ENCODE results near the gene RAD9A.

RAD9A gene

GRCh38 chr11:67378544-67378943 lies 13.2 kb upstream of the RAD9A start:
- TF ChIP-seq CTCF (IDR thresholded peaks at IDR 0.05) (no peak), ZFX (IDR thresholded peaks at IDR 0.05; ENCODE audit: borderline replicate concordance) (no peak)
- no peak overlapping the region for H3K27ac ChIP-seq

- TF ChIP-seq ZFX (IDR thresholded peaks at IDR 0.05; ENCODE audit: borderline replicate concordance): no peak
- TF ChIP-seq CTCF (IDR thresholded peaks at IDR 0.05): no peak
- H3K27ac ChIP-seq: no peak overlapping the region
Observed at GRCh38 chr11:67379061-67380058, 12.4 kb upstream of the RAD9A start.

- no peak for TF ChIP-seq ZFX (IDR thresholded peaks at IDR 0.05; ENCODE audit: borderline replicate concordance)
- TF ChIP-seq CTCF (IDR thresholded peaks at IDR 0.05): no peak
- no peak overlapping the region for H3K27ac ChIP-seq
Observed at GRCh38 chr11:67381244-67381972, 10.4 kb upstream of the RAD9A start.

- no peak overlapping the region for H3K27ac ChIP-seq
- TF ChIP-seq ZFX (IDR thresholded peaks at IDR 0.05; ENCODE audit: borderline replicate concordance): no peak
- peak; percentile 94 for TF ChIP-seq CTCF (IDR thresholded peaks at IDR 0.05)
Observed at GRCh38 chr11:67382276-67383136, 9.3 kb upstream of the RAD9A start.

GRCh38 chr11:67384851-67385366 lies 6.9 kb upstream of the RAD9A start:
- TF ChIP-seq CTCF (IDR thresholded peaks at IDR 0.05) (no peak), ZFX (IDR thresholded peaks at IDR 0.05; ENCODE audit: borderline replicate concordance) (no peak)
- no peak overlapping the region for H3K27ac ChIP-seq

- TF ChIP-seq ZFX (IDR thresholded peaks at IDR 0.05; ENCODE audit: borderline replicate concordance): no peak
- TF ChIP-seq CTCF (IDR thresholded peaks at IDR 0.05): no peak
- no peak overlapping the region for H3K27ac ChIP-seq
Observed at GRCh38 chr11:67387069-67387468, 4.7 kb upstream of the RAD9A start.

Measured in 22Rv1 (cell line).